ENCODE data around the gene MTUS2.

MTUS2 gene

DNA sequence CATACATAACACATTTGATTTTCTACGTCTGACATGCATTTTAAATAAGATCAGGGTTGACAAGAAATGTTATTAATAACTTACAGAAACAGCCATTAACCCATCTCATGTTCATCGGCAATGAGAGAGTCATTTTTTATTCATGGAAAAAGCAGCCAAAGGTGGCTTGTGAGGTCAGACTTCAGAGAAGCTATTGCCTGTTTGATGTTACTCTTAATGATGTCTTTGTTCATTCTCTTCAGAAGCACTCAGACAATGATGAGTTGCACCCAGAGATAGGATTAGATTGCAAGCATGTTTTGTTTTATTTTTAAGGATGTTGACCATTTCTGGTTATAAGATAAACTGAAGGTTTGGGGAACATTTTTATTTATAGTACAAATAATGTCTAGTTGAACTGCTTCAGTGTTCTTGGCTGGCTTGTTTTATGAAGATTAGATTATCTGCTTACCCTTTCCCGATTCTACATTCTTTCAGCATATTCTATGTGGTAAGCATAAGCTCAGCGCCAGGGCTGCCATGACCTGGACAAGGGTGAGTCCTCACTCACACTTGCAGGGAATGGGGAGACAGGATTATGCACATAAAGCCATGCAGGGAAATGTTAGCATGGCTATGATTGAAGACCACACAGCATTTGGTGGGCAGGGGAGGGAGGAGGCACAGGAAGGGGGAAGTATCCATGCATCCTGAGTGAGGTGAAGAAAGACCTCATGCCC lies 288.1 kb downstream of the MTUS2 start:
- H3K27ac ChIP-seq (ENCODE audit: low read length): no peak overlapping the region
- H3K4me1 ChIP-seq (ENCODE audit: insufficient read depth, low read length): peaks cover 6% of the 10 kb centered on the region
- no peaks in the 10 kb centered on the region for H3K27me3 ChIP-seq (ENCODE audit: insufficient read depth, low read length, poor library complexity)
- H4K20me1 ChIP-seq (ENCODE audit: insufficient read depth, low read length): no peaks in the 10 kb centered on the region
- H3K4me2 ChIP-seq (ENCODE audit: insufficient read depth, low read length): no peak overlapping the region
- no peak overlapping the region for H3K4me3 ChIP-seq (ENCODE audit: low read depth in 1 of 2, low read length in 2 of 2)
- no peaks in the 10 kb centered on the region for H3K36me3 ChIP-seq (ENCODE audit: insufficient read depth, low read length)
- no peak overlapping the region for H2AFZ ChIP-seq (ENCODE audit: low read depth, low read length)
- ATAC-seq (ENCODE audit: insufficient read depth, low read depth): no peak
- no peak overlapping the region for H3K9ac ChIP-seq (ENCODE audit: low read depth, low read length)
- DNase-seq: no peak
- no peaks in the 10 kb centered on the region for H3K9me3 ChIP-seq (ENCODE audit: insufficient read depth, low read length, severe bottlenecking)
- no peaks in the 10 kb centered on the region for H3K79me2 ChIP-seq (ENCODE audit: insufficient read depth, low read length)
- TF ChIP-seq EZH2 (IDR thresholded peaks at IDR 0.05; ENCODE audit: borderline replicate concordance, low read depth, low read length, severe bottlenecking): no peak
- TF ChIP-seq, protein P1, sequence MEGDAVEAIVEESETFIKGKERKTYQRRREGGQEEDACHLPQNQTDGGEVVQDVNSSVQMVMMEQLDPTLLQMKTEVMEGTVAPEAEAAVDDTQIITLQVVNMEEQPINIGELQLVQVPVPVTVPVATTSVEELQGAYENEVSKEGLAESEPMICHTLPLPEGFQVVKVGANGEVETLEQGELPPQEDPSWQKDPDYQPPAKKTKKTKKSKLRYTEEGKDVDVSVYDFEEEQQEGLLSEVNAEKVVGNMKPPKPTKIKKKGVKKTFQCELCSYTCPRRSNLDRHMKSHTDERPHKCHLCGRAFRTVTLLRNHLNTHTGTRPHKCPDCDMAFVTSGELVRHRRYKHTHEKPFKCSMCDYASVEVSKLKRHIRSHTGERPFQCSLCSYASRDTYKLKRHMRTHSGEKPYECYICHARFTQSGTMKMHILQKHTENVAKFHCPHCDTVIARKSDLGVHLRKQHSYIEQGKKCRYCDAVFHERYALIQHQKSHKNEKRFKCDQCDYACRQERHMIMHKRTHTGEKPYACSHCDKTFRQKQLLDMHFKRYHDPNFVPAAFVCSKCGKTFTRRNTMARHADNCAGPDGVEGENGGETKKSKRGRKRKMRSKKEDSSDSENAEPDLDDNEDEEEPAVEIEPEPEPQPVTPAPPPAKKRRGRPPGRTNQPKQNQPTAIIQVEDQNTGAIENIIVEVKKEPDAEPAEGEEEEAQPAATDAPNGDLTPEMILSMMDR (IDR thresholded peaks at IDR 0.05; ENCODE audit: borderline replicate concordance, extremely low read depth, low read length, poor library complexity, severe bottlenecking): no peak

DNA sequence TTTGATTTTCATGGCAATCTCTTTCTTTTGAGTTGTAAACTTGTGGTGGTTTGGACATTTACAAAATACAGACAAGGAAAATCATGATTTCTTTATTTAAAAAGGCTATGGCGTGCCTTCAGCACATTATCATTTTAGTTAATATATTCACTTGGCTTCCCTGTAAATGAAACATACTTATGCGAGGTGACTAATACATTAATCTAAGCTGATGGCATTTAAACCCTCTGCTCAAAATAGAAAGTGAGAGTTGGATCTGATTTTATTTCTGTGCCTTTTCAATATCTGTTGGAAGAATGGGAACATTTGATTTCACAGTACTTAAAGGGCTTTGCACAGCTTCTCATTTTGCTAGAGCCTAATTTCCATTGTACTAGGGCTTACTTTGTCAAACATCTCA lies 289.8 kb downstream of the MTUS2 start:
- Histone ChIP-seq H3K4me2 (ENCODE audit: insufficient read depth, low read length) (no peak overlapping the region), H3K4me3 (ENCODE audit: low read depth in 1 of 2, low read length in 2 of 2) (no peak overlapping the region), H2AFZ (ENCODE audit: low read depth, low read length) (no peak overlapping the region), H3K9ac (ENCODE audit: low read depth, low read length) (no peak overlapping the region), H3K4me1 (ENCODE audit: insufficient read depth, low read length) (peaks cover 6% of the 10 kb centered on the region), H3K27me3 (ENCODE audit: insufficient read depth, low read length, poor library complexity) (no peaks in the 10 kb centered on the region), H3K36me3 (ENCODE audit: insufficient read depth, low read length) (no peaks in the 10 kb centered on the region), H4K20me1 (ENCODE audit: insufficient read depth, low read length) (no peaks in the 10 kb centered on the region), H3K79me2 (ENCODE audit: insufficient read depth, low read length) (no peaks in the 10 kb centered on the region), H3K9me3 (ENCODE audit: insufficient read depth, low read length, severe bottlenecking) (no peaks in the 10 kb centered on the region), H3K27ac (ENCODE audit: low read length) (no peak overlapping the region)
- TF ChIP-seq EZH2 (IDR thresholded peaks at IDR 0.05; ENCODE audit: borderline replicate concordance, low read depth, low read length, severe bottlenecking): no peak
- TF ChIP-seq, protein P1 (IDR thresholded peaks at IDR 0.05; ENCODE audit: borderline replicate concordance, extremely low read depth, low read length, poor library complexity, severe bottlenecking): no peak
- DNase-seq: no peak
- ATAC-seq (ENCODE audit: insufficient read depth, low read depth): no peak

DNA sequence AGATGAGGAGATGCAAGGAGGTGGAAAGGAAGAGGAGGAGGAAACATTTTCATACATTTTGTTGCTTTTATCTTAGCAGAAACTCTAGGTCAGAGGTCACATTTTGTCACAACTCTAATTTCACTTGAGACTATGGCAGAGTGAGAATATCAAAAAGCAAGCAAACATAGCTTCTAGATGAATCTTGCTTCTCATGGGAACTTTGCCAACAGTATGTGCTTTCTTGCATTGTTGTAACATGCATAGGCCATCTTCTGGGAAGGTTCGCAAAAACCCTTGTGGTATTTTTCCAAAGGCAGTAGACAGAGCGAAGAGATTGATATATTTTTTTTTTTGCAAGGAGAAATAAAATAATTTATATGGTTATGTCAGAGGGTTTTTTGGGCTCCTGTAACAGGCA lies 291.3 kb downstream of the MTUS2 start:
- ATAC-seq (ENCODE audit: insufficient read depth, low read depth) (no peak), DNase-seq (no peak)
- H3K4me3 ChIP-seq (ENCODE audit: low read depth in 1 of 2, low read length in 2 of 2): no peak overlapping the region
- no peaks in the 10 kb centered on the region for H4K20me1 ChIP-seq (ENCODE audit: insufficient read depth, low read length)
- no peak overlapping the region for H3K4me2 ChIP-seq (ENCODE audit: insufficient read depth, low read length)
- H2AFZ ChIP-seq (ENCODE audit: low read depth, low read length): no peak overlapping the region
- TF ChIP-seq, protein P1 (IDR thresholded peaks at IDR 0.05; ENCODE audit: borderline replicate concordance, extremely low read depth, low read length, poor library complexity, severe bottlenecking): no peak
- TF ChIP-seq EZH2 (IDR thresholded peaks at IDR 0.05; ENCODE audit: borderline replicate concordance, low read depth, low read length, severe bottlenecking): no peak
- no peaks in the 10 kb centered on the region for H3K9me3 ChIP-seq (ENCODE audit: insufficient read depth, low read length, severe bottlenecking)
- no peak overlapping the region for H3K9ac ChIP-seq (ENCODE audit: low read depth, low read length)
- H3K27ac ChIP-seq (ENCODE audit: low read length): no peak overlapping the region
- H3K4me1 ChIP-seq (ENCODE audit: insufficient read depth, low read length): peaks cover 6% of the 10 kb centered on the region
- no peaks in the 10 kb centered on the region for H3K79me2 ChIP-seq (ENCODE audit: insufficient read depth, low read length)
- no peaks in the 10 kb centered on the region for H3K36me3 ChIP-seq (ENCODE audit: insufficient read depth, low read length)
- no peaks in the 10 kb centered on the region for H3K27me3 ChIP-seq (ENCODE audit: insufficient read depth, low read length, poor library complexity)

Data from DND-41 (cell line).